Measurements from ENCODE around the gene TCP11. TPM values are rescaled to one million over a fixed set of nuclear protein-coding genes. Genes with fewer than 3 reads are reported as not detected.
A peak's percentile ranks its signal among the peaks of the same experiment; 100 is the strongest.

TCP11 gene
- total RNA-seq, 1 experiment from 2014 or later = not detected

DNA sequence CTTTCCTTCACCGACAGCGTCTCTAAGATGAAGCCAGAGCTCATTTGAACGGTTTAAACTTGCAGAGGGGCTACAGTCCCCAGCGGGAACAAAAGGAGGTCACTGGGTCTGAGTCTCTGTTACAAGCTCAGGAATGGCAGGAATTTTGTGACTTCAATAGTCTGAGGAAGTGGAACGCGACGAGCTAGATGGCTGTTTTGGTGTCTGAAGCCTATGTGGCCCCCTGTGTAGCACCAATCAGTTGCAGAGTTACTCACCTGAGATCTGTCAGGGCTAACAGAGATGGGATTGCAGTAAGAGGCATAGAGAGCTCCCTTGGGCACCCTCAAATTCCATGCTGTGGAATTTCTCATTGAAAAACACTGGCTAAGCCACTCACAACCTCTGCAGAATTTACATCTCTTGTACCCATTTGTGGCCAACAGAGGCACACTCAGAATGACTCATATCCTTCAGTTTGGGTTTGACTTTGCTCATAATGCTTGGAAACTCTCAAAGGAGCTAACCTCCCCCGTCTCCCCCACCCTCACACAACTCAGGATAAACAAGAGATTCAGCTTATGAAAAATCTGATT lies 7.1 kb upstream of the TCP11 start:
- CTCF ChIA-PET = interaction anchor here (3.3 to 6.3 kb wide), 2 partner anchors 56 to 92 kb away, joined by 30 to 74 read pairs; no protein-coding TSS in a partner anchor
- peaks cover 41% of the 10 kb centered on the region for H3K4me1 Mint-ChIP-seq (ENCODE audit: low read depth, unreplicated experiment)

DNA sequence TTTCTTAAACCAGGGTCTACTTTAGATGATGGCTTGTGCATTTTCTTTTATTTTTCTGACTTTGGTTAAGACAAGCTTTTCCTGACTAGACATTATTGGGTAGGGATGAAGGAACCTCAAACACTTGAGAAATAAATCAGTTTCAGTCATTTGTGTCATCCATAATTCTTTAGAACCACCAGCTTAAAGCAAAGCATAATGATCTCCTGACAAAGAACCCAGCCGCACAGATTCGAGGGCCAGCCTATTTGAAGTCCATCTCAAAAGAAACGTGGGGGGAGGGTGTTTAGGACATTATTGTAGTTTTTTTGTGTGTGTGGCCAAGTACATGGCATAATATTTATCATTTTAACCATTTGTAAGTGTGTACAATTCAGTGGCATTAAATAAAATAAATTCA lies 6.3 kb upstream of the TCP11 start:
- no peak for DNase-seq
- Mint-ChIP-seq H3K36me3 (ENCODE audit: insufficient read depth, unreplicated experiment) (no peaks in the 10 kb centered on the region), H3K27ac (ENCODE audit: unreplicated experiment) (no peak overlapping the region), H3K4me3 (ENCODE audit: low read depth, unreplicated experiment) (no peak overlapping the region), H3K4me1 (ENCODE audit: low read depth, unreplicated experiment) (peaks cover 48% of the 10 kb centered on the region), H3K9me3 (ENCODE audit: low read depth, unreplicated experiment) (no peaks in the 10 kb centered on the region), H3K27me3 (ENCODE audit: unreplicated experiment) (no peaks in the 10 kb centered on the region)
- CTCF ChIA-PET = interaction anchor here (3.3 to 6.3 kb wide), 2 partner anchors 57 to 93 kb away, joined by 30 to 74 read pairs; no protein-coding TSS in a partner anchor
- BruUV-seq (replicated peaks) = no TSS peak
- TF ChIP-seq, protein P1, sequence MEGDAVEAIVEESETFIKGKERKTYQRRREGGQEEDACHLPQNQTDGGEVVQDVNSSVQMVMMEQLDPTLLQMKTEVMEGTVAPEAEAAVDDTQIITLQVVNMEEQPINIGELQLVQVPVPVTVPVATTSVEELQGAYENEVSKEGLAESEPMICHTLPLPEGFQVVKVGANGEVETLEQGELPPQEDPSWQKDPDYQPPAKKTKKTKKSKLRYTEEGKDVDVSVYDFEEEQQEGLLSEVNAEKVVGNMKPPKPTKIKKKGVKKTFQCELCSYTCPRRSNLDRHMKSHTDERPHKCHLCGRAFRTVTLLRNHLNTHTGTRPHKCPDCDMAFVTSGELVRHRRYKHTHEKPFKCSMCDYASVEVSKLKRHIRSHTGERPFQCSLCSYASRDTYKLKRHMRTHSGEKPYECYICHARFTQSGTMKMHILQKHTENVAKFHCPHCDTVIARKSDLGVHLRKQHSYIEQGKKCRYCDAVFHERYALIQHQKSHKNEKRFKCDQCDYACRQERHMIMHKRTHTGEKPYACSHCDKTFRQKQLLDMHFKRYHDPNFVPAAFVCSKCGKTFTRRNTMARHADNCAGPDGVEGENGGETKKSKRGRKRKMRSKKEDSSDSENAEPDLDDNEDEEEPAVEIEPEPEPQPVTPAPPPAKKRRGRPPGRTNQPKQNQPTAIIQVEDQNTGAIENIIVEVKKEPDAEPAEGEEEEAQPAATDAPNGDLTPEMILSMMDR (IDR thresholded peaks at IDR 0.05; ENCODE audit: unreplicated experiment) = no peak
- intact Hi-C loops (cut with micrococcal nuclease; ENCODE audit: unreplicated experiment) = loop anchor here (10.0 kb wide), 3 partner anchors 263 to 683 kb away; partner anchors contain the start of genes ANKS1A, PACSIN1 and TAF11

More for the DNA sequence above, 7.1 kb upstream of the TCP11 start:
- H3K27me3 Mint-ChIP-seq (ENCODE audit: unreplicated experiment) = no peaks in the 10 kb centered on the region
- H3K27ac Mint-ChIP-seq (ENCODE audit: unreplicated experiment) = no peak overlapping the region
- H3K9me3 Mint-ChIP-seq (ENCODE audit: low read depth, unreplicated experiment) = no peaks in the 10 kb centered on the region
- H3K4me3 Mint-ChIP-seq (ENCODE audit: low read depth, unreplicated experiment) = no peak overlapping the region
- TF ChIP-seq, protein P1 (IDR thresholded peaks at IDR 0.05; ENCODE audit: unreplicated experiment) = no peak
- no peaks in the 10 kb centered on the region for H3K36me3 Mint-ChIP-seq (ENCODE audit: insufficient read depth, unreplicated experiment)
- BruUV-seq (replicated peaks) = no TSS peak
- DNase-seq = no peak
- intact Hi-C loops (cut with micrococcal nuclease; ENCODE audit: unreplicated experiment) = loop anchor here (10.0 kb wide), 3 partner anchors 263 to 683 kb away; partner anchors contain the start of genes ANKS1A, PACSIN1 and TAF11

DNA sequence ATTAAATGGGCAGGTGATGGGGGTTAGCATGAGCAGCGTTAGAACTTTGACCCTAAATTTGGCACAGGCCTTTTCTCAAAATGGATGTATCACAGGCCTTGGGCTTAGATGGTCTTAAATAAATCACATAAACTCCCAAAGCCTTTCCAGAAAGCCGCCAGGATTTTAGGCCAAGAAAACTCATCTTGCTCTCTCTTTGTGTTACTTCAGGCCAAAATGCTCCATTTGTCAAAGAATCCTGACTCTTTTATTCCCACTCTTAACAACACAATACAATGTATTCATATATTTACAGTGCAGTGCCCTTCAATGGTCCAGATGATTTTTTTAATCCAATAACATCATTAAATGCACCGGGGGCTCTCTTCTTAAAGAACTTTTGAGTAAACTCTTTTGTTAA lies 5.9 kb upstream of the TCP11 start:
- no peaks in the 10 kb centered on the region for H3K27me3 Mint-ChIP-seq (ENCODE audit: unreplicated experiment)
- intact Hi-C loops (cut with micrococcal nuclease; ENCODE audit: unreplicated experiment) = loop anchor here (10.0 kb wide), 3 partner anchors 262 to 682 kb away; partner anchors contain the start of genes ANKS1A, PACSIN1 and TAF11
- no TSS peak for BruUV-seq (replicated peaks)

DNA sequence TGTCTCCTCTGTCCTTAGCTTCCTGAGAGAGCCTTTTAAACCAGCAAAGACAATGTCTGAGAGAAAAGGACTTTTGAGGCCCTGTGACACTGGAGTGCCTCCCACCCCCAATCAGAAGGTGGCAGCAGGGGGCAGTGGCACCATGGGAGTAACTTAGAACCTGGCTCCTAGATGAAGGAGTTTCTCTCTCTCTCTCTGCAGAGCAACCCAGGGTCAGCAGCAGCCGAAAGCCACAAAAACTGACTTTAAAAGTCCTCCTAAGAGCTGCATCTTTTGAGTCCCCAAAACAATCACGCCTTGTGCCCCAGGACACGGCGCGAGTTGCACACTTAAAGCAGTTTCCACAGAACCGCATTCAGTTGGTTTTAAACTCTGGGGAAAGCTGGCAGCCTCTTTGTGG lies 5.3 kb upstream of the TCP11 start:
- intact Hi-C loops (cut with micrococcal nuclease; ENCODE audit: unreplicated experiment) = loop anchor here (1.0 to 10.0 kb wide), 5 partner anchors 59 to 682 kb away; partner anchors contain the start of genes ANKS1A, PACSIN1 and TAF11
- Mint-ChIP-seq H3K27ac (ENCODE audit: unreplicated experiment) (no peak overlapping the region), H3K9me3 (ENCODE audit: low read depth, unreplicated experiment) (no peaks in the 10 kb centered on the region), H3K4me1 (ENCODE audit: low read depth, unreplicated experiment) (peaks cover 51% of the 10 kb centered on the region), H3K27me3 (ENCODE audit: unreplicated experiment) (no peaks in the 10 kb centered on the region), H3K4me3 (ENCODE audit: low read depth, unreplicated experiment) (no peak overlapping the region), H3K36me3 (ENCODE audit: insufficient read depth, unreplicated experiment) (no peaks in the 10 kb centered on the region)
- no TSS peak for BruUV-seq (replicated peaks)
- CTCF ChIA-PET = interaction anchor here (3.3 to 6.3 kb wide), 2 partner anchors 58 to 94 kb away, joined by 30 to 74 read pairs; no protein-coding TSS in a partner anchor
- TF ChIP-seq, protein P1 (IDR thresholded peaks at IDR 0.05; ENCODE audit: unreplicated experiment) = peak; percentile 86
- peak; percentile 81 for DNase-seq

More for the DNA sequence above, 5.9 kb upstream of the TCP11 start:
- TF ChIP-seq, protein P1 (IDR thresholded peaks at IDR 0.05; ENCODE audit: unreplicated experiment) = no peak
- no peak for DNase-seq
- Mint-ChIP-seq H3K27ac (ENCODE audit: unreplicated experiment) (no peak overlapping the region), H3K4me3 (ENCODE audit: low read depth, unreplicated experiment) (no peak overlapping the region), H3K4me1 (ENCODE audit: low read depth, unreplicated experiment) (peaks cover 48% of the 10 kb centered on the region), H3K36me3 (ENCODE audit: insufficient read depth, unreplicated experiment) (no peaks in the 10 kb centered on the region), H3K9me3 (ENCODE audit: low read depth, unreplicated experiment) (no peaks in the 10 kb centered on the region)
- CTCF ChIA-PET = interaction anchor here (3.3 to 6.3 kb wide), 2 partner anchors 58 to 94 kb away, joined by 30 to 74 read pairs; no protein-coding TSS in a partner anchor

Data from Calu3 (cell line).